Caki2 (cell line): ENCODE results near the gene EPS15. TPM values are rescaled to one million over a fixed set of nuclear protein-coding genes. Genes with fewer than 3 reads are reported as not detected.
"Not testable (repeated sequence)": the region's sequence is repeated elsewhere in the genome, so short reads cannot be mapped to it uniquely, and the experiment has no call there.

Source experiments
- DNase-seq: peaks from one replicate; pipeline ENCODE4 v3.0.0-alpha.2; 2015; ENCODE audit warnings: low read depth
- in situ Hi-C: cut with HindIII; loops from 2 replicates; pipeline ENCODE4 v1.10.0; 2016; ENCODE audit warnings: low sequenced_read_pairs, low pct_unique_long_range_greater_than_20kb, mixed read lengths
- total RNA-seq: library from RNA; depleted of rRNA; stranded (reverse); fragments of >200 nt; shearing (Covaris generic); gene quantifications from 2 replicates; pipeline ENCODE4 v1.2.3, GENCODE V29; 2014; ENCODE audit warnings: low replicate concordance

EPS15 gene
- total RNA-seq, 1 experiment from 2014 or later, result 8.7 TPM

GRCh38 chr1:51491166-51491981 lies 27.7 kb downstream of the EPS15 start:
- no peak for DNase-seq
- in situ Hi-C loops, result no loop called here

DNA sequence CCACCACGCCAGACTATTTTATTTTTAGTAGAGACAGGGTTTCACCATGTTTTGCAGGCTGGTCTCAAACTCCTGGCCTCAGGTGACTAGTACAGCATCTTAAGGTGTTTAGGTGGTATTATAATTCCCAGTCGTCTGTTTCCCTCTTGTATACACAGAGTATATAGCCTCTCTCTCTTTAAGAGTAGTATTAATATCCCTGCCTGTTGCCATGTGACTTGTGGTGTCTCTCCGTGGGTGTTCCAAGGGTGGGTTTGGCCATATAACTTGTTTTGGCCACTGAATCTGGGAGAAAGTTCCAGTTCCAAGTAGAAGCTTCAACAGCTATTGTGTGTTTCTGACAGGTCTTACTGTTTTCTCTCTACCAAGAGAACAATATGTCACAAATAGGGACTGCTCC lies 29.6 kb downstream of the EPS15 start:
- no peak for DNase-seq
- in situ Hi-C loops, result no loop called here

- DNase-seq, result no peak
- in situ Hi-C loops, result no loop called here
These were observed 30.6 kb downstream of the EPS15 start for GRCh38 chr1:51488372-51489050.

DNA sequence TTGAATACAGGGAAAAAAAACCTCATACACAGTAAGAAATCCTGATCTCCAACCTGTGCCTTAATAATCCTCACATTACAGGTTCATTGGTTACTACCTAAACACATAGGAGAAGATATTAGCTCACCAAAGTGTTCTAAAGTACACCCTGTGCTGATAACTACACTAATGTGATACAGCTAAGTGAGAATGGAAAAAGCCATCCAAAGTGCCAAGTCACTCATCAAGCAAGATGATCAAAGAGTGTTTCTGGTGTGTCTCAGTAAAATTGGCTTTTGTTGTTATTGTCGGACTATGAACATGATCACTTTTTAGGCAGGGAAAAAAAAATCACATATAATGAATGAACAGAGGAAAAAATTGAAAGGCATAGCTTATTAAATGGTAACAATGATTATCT lies 31.4 kb downstream of the EPS15 start:
- no peak for DNase-seq
- in situ Hi-C loops, result no loop called here

- DNase-seq, result no peak
- in situ Hi-C loops, result no loop called here
These were observed 34.5 kb downstream of the EPS15 start for GRCh38 chr1:51484591-51484990.

DNA sequence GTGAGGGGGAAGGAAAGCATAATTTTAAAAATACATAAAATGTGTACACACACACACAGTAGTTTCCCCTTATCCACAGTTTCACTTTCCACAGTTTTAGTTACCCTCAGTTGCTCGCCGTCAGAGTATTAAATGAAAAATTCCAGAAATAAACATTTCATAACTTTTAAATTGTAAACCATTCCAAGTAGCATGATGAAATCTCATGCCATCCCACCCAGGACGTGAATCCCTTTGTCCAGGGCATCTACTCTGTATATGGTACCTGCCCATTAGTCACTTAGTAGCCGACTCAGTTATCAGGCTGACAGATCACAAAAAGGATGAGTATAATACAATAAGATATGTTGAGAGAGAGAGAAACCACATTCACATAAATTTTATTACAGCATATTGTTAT lies 36.2 kb downstream of the EPS15 start:
- no peak for DNase-seq
- in situ Hi-C loops, result no loop called here

GRCh38 chr1:51474832-51475620 lies 44.0 kb downstream of the EPS15 start:
- in situ Hi-C loops, DNase-seq: not testable (repeated sequence)

GRCh38 chr1:51473331-51474115 lies 45.5 kb downstream of the EPS15 start:
- in situ Hi-C loops, result no loop called here

GRCh38 chr1:51472359-51472758 lies 46.7 kb downstream of the EPS15 start:
- in situ Hi-C loops, result no loop called here

More at GRCh38 chr1:51473331-51474115, 45.5 kb downstream of the EPS15 start:
- DNase-seq, result no peak

DNA sequence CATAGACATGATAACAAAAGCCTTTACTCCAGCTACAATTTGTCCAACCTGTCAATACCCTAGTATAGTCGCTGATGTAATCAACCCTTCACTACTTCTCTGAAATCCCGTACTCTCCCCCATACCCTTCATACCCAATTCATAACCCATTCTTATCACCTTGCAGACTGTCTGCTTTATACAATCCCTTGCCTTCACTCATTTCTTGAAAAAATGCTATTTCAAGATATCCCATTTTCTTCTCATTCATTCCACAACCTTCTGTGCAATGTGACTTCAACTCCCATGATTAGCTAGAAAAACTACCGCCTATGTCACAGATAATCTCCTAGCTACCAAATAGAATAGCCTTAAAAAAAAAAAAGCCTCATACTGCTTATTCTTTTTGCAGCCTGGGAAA lies 49.5 kb downstream of the EPS15 start:
- DNase-seq, result no peak
- in situ Hi-C loops, result no loop called here

More at GRCh38 chr1:51472359-51472758, 46.7 kb downstream of the EPS15 start:
- DNase-seq, result no peak

- DNase-seq, result no peak
- in situ Hi-C loops, result no loop called here
These were observed 54.2 kb downstream of the EPS15 start for GRCh38 chr1:51464828-51465227.

DNA sequence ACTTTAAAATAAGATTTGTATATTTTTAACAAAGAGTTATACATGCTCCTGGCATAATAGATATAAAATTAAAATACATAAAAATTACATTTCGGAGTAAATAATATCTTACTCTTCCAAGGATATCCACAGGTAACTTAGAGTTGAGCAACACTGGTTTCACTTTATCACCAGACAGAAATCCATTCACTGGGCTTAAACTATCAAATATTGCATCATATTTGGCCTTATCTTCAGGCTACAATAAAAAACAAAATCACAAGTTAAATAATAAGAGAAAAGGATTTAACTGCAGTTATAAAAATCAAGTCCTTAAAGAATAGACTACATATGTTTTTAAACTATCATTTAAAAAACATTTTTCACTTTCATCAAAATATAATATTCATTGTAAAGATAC lies 55.5 kb downstream of the EPS15 start:
- in situ Hi-C loops, result no loop called here
- DNase-seq, result no peak

DNA sequence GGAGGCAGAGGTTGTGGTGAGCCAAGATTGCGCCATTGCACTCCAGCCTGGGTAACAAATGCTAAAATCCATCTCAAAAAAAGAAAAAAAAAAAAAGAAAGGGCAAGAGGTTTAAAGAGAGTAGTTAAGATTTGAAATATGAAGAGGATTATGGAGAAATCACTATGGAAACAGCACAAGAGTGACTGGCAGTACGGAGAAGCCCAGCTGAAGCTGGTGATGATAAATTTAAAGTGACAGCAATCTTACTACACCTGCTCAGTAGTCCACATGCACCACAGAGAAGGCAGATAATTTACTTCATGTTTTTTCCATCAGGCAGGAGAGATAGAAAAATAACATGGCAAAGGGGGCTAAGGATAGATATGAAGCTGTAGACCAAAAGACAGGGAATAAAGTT lies 56.8 kb downstream of the EPS15 start:
- DNase-seq, in situ Hi-C loops: not testable (repeated sequence)

DNA sequence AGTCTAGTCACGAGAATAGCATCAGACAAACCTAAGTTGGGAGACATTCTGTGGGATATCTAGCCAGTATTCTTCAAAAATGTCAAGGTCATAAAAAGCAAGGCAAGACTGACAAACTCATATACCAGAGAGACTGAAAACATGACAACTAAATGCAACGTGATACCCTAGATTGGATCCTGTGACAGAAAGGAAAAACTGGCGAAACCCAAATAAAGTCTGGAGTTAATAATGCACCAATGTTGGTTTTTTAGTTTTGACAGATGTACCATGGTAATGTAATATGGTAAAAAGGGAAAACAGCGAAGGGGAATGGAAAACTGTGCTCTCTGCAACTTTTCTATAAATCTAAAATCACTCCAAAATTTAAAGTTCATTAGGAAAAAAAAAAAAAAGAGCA lies 64.5 kb downstream of the EPS15 start:
- in situ Hi-C loops, result no loop called here
- DNase-seq, result no peak

DNA sequence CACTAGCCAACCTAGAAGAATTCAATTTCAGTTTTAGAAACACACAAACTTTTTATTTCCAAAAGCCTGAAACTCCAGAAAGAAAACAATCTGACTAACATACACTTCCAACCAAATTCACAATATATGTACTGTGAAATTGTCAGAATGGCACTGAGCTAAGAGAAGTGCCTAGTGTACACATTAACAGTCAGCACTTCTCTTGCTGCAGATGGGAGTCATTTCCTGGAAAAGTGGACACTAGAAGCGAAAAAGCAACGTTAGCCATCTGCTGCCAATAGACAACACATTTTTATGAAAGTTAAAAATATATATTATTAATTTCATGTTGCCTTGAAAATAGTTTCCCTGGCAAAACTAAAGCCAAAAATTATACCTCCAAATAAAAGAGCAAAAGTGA lies 66.1 kb downstream of the EPS15 start:
- no peak for DNase-seq
- in situ Hi-C loops, result no loop called here

DNA sequence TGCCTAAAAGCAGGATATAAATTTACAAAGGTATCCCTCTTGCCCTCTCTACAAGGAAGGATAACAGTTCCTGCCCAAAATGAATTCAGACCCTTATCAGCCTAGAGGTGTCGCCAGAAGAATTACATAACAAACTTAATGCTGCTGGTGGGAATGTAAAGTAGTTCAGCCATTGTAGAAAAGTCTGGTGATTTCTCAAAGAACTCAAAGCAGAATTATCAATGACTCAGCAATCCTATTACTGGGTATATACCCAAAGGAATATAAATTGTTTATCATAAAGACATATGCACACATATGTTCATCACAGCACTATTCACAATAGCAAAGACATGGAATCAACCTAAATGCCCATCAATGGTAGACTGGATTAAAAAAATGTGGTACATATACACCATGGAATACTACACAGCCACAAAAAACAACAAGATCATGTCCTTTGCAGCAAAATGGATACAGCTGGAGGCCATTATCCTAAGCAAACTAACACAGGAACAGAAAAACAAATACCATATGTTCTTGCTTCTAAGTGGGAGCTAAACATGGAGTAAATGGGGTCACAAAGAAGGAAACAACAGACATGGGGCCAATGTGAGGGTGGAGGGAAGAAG lies 70.1 kb downstream of the EPS15 start:
- in situ Hi-C loops, DNase-seq: not testable (repeated sequence)

DNA sequence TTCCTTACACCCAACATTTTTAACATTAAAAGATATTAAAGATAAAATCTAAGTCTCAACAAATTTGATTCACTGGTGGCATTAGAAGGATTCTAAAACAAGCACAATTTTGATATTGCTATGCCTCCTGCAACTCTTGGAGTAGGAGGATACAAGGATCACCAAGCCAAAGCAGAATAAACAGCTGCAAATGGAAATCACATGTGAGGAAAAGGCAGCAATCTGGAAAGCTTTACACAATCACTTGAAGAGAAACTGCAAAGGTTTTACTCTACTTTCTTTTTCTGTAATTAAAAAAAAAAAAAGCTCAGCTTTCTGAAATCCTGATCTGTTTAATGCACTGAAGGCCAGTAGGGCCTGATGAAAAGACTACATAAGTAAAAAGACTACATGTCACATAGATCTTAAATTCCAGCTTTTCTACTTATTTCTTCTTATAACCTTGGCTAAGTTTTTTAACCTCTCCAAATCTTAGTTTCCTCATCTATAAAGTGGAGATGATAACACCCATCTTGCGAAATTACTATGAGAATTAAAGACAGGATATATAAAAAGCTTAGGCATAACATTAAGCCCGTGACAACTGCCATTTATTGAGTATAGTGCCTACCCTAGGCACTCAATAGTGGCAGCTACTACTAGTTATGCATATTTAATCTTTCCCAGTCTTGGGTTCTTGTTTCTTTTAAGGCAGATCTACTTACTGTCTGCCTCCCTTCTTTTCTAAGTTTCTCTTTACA lies 73.5 kb downstream of the EPS15 start:
- in situ Hi-C loops, result no loop called here
- DNase-seq, result no peak
